Activated CD8-positive, alpha-beta memory T cell treated with anti-CD3 and anti-CD28 coated beads for 24 hours (primary cell): ENCODE data around the gene ICAM1.

Experiments
- DNase-seq: peaks from one replicate; pipeline ENCODE4 v3.0.0-alpha.2; 2020

ICAM1 gene

DNA sequence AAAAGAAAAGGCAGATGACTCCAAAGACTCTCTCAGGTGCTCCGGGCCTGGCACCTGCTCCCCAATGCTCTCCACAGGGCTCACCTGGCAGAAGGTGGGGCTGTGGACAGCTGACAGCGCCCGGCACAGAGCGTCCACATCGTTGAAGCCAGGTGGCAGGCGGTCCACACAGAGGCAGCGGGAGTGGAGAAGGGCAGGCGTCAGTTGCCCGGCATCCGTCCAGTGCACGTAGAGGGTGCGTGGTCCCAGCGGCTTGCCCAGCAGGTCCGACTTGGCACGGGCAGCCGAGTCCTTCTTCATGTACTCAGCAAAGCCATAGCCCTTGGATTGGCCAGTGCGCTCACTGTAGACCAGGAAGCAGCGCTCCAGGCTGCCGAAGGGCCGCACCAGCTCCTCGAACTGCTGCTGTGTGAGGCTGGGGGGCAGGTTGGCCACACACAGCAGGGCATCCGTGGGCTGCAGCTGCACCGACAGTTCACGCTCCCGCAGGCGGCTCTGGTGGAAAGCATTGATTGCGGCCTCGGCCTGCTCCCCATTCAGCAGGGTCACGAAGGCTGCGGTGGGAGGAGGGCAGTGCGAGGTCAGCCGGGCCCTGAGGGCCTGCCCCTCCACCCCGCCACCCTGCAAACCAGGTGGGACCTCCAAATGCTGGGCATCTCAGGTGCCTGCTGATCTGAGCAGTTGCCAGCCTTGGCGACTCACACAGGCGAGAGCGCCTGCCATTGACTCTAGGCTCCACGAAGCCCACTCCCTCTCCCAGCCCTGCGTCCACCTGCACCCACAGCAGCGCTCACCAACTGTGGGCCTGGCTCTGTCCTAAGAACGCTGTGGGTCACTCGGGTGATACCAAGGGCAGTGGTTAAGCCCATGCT is 57.9 kb downstream of the ICAM1 start:
- DNase-seq: no peak

DNA sequence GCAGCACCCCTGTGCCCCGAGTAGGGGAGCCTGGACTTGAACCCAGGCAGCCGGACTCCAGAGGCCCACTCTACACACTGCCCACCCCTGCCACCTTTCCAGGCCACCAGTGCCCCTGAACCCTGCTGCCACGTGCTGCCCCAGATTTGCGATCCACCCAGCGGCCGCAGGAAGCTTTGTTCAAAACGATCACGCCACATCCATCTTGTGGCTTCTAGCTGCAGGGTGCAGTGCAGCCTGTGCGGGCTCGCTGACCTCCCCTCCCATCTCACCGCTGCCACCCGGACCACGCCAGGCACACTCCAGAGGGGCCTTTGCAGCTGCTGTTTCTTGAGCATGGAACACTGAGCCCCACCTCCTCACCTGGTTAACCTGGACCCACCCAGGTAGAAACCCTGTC is 58.6 kb downstream of the ICAM1 start:
- no peak for DNase-seq

DNA sequence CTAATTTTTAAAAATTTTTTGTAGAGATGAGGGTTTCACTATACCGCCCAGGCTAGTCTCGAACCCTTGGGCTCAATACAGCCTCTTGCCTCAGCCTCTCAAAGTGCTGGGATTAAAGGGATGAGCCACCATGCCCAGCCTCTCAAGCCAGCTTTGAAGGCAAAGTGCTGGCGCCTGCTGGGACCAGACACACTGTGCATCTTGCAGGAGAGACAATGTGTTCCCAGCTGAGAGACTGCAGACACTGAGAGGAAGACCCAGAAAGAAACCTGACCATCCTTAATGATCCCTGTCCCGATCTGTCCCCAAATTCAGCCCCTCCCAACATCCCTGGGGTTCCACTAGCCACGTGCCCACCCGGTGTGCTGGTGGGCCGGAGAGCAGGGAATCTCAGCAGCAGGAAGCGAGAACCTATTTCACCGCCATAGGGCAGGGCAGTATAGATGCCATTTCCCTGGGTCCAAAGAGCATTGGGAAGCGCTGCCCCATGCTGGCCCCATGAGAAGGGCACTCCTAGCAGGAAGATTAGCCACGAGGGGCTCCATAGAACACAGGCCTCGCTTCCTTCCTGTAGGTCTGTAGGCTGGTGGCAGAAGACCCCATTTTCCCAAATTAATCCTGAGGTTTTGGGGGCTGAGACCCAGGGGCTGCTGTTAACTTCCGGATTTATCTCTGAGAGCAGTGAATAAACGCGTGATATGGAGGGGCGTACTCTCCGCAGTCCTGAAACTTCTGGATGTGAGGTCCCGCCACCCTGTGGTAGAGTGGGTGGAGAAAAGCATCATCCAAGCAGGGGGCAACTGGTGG is 61.4 kb downstream of the ICAM1 start:
- no peak for DNase-seq

DNA sequence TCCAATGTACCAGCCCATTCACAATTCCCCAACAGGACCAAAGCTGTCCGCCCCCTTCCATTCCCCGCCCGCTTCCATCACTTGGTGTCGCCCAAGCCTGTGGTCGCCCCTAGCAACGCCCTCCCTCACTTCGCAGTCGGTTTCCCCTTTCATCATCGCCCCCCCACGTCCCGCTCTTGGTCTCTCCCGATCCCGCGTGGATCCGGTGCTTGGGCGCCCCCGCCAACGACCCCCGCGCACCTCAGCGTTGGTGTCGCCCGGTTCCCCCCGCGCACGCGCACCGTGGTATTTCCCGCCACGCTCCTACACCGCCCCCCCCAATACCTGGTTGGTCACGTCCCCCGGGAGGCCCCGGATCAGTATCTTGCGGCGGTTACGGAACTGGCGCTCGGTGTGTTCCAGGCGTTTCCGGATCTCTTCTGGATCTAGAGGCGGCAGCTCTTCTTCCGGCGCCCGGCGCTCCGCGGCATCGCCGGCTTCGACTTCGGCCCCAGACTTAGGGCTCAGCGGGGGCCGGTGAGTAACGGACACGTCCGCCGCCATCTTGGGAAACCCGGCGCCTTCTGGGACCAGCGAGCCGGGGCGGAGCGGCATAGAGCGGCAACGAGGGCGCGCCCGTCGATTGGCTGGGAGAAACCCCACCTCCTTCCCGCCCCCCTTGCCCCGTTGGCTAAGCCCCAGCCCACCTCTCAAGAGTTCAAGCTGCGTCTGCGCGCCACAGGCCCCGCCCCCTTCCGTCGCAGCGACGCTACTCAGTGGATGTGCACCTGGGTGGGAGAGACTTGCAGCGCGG is 62.2 kb downstream of the ICAM1 start, which contains the start of gene RAVER1:
TSS of gene RAVER1 (minus strand) at position 565 of the 793 bp plus-strand sequence. CDS start at position 543, 22 bp downstream.
- DNase-seq: peak; percentile 97

DNA sequence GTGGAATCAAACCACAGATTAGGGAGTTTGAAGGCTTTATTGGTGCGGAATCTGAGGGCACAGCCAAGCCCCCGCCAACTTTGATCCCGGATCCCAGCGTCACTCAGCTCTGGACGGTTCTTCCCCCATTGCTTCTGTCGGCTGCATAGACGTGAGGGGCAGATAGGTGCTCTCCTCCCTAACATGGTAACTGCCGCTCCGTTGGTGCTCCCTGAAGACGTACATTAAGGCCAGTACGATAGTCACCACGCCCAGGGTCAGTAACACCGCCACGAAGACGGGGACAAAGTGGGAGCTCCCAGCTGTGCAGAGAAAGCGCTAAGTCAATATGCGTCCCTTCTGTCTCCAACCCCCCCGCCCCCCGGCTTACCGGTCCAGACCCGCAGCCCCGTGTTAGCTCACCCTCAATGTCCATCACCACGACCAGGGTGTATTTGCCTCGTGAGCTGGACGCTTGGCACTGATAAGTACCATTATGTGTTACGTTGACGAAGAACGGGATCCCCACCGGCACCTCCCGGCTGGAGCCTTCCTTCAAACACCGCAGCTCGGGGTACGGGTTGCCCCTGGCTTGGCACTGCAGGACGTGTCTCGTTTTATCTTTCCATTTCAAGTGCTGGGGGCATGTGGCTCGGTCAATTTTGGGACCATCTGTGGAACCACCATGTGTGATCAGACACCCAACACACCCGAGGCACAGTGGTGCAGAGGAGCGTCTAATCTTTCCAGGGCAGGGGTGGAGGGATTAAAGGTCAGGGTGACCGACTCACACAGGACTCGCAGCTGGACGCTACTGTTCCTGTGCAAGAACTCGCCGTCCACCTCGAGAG is 63.1 kb downstream of the ICAM1 start:
- DNase-seq: no peak

DNA sequence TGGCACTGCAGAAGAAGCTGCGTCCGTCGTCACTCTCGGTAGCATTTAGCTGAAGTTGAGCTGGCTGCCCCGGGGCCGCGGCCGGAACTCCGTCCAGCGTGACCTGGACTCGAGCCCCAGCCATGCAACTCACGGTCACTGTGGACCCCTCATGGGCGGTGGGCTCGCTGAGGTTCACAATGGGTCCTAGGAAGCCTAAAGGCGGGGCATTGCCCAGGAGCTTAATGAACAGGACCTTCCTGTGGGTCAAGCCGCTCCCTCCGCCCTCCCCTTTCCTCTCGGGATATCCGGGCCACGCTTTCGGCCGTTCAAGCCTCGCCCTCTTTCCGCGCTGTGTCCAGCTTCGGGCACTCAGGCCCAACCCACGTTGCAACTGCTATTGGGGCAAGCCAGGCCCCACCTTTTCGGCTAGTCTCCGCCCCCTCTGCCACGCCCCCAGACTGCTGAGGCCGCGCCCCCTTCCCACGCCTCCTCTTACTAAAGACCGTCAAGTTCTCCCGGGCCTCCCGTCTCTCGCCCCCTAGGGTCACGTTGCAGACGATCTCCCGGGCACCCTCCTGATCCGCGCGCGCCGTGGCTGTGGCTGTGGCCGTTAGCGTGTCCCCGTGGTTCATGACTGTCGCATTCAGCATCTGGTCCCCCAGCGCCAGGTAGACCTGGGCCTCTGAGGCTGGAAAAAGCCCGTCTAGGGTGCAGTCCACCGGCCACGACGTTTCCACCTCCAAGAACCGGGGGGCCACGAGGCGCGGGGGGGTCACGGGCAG is 63.9 kb downstream of the ICAM1 start:
- DNase-seq: peak; percentile 77

DNA sequence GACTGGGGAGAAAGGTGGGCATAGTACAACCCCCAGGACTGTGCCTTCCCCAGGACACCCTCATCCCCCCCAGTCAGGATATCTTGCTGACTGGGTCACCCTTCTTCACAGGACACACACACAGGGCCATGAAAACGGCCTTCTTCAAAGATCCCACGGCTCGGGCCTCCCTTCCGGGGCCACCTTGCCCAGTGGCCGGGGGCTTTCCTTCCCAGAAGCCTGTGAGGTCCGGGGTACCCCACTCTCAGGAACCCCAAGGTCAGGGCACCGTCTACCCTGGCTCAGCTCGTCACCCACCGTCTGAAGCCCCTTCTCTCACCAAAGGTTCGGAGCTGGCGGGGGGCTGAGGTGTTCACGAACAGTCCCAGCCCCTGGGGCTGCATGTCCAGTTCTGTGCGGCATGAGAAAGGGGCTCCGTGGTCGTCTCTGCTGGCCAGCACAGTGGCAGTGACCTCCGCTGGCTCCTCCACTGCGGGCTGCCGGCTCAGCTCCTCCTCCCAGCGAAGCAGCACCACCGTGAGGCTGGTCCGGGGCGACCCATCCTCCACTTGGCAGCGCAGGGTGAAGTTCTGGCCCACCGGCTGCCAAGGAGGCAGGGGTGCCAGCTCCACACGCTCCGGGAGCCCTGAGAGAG is 64.5 kb downstream of the ICAM1 start:
- DNase-seq: no peak
